PC-9 (cell line): ENCODE measurements around the gene SGCD. TPM values are rescaled to one million over a fixed set of nuclear protein-coding genes. Genes with fewer than 3 reads are reported as not detected.

Experiments used
- BruUV-seq: library from RNA; stranded (reverse); fragments of 400-500 nt; replicated peaks from 2 replicates; lab custom pipeline; 2021; lab: Mats Ljungman, UMichigan
- CTCF ChIA-PET: fragments of 300-600 bp; sonication (Branson Sonifier 250); formaldehyde crosslinking; loops from one replicate; lab custom pipeline; 2022; ENCODE audit warnings: antibody characterized with exemption; lab: Charles Lee
- POLR2A ChIA-PET: fragments of 300-600 bp; sonication (Branson Sonifier 250); formaldehyde crosslinking; loops from one replicate; lab custom pipeline; 2022; ENCODE audit warnings: antibody characterized with exemption; ENCODE audit not compliant: unreplicated experiment; lab: Charles Lee
- DNase-seq, 2 experiments: peaks; one replicate each; pipeline versions ENCODE4 v3.0.0 to v3.0.0-alpha.2; 2015 to 2022; ENCODE audit warnings: mixed read lengths in 1 of 2
- H2AFZ ChIP-seq: fragments of 200-600 bp; sonication (generic); 2 replicates; pipeline ENCODE4 v1.8.1; 2017; ENCODE audit warnings: antibody characterized with exemption
- H3F3A ChIP-seq: fragments of 200-600 bp; sonication (generic); 2 replicates; pipeline ENCODE4 v1.8.1; 2017; ENCODE audit warnings: antibody characterized with exemption, mild to moderate bottlenecking, low read depth; ENCODE audit not compliant: insufficient read depth
- H3K27ac ChIP-seq: fragments of 200-600 bp; sonication (generic); 2 replicates; pipeline ENCODE4 v1.6.1; 2016; ENCODE audit warnings: mixed run types
- H3K27me3 ChIP-seq: fragments of 200-600 bp; sonication (generic); 2 replicates; pipeline ENCODE4 v1.6.1; 2016; ENCODE audit warnings: low read depth, mixed run types; ENCODE audit not compliant: insufficient read depth
- H3K36me3 ChIP-seq: fragments of 200-600 bp; sonication (generic); 2 replicates; pipeline ENCODE4 v1.6.1; 2016; ENCODE audit warnings: low read depth, mixed run types
- H3K4me1 ChIP-seq: fragments of 200-600 bp; sonication (generic); replicated peaks from 2 replicates; pipeline ENCODE4 v1.6.1; 2016; ENCODE audit warnings: mixed run types; ENCODE audit not compliant: insufficient read depth
- H3K4me2 ChIP-seq: fragments of 200-600 bp; sonication (generic); 2 replicates; pipeline ENCODE4 v1.6.1; 2017; ENCODE audit warnings: mixed run types
- H3K4me3 ChIP-seq: fragments of 200-600 bp; sonication (generic); 2 replicates; pipeline ENCODE4 v1.6.1; 2016; ENCODE audit warnings: mixed run types
- H3K79me2 ChIP-seq: fragments of 200-600 bp; sonication (generic); 2 replicates; pipeline ENCODE4 v1.6.1; 2017; ENCODE audit warnings: low read depth, mixed run types
- H3K9me2 ChIP-seq: fragments of 200-600 bp; sonication (generic); 2 replicates; pipeline ENCODE4 v1.8.1; 2017; ENCODE audit warnings: mild to moderate bottlenecking; ENCODE audit not compliant: insufficient read depth
- H3K9me3 ChIP-seq: fragments of 200-600 bp; sonication (generic); 2 replicates; pipeline ENCODE4 v1.8.1; 2016; ENCODE audit warnings: low read depth; ENCODE audit not compliant: insufficient read depth
- H4K20me1 ChIP-seq: fragments of 200-600 bp; sonication (generic); 2 replicates; pipeline ENCODE4 v1.8.1; 2017; ENCODE audit not compliant: insufficient read depth
- EZH2 ChIP-seq: fragments of 200-600 bp; sonication (generic); IDR thresholded peaks from 2 replicates; pipeline ENCODE4 v1.8.0; 2017; ENCODE audit warnings: antibody characterized with exemption, low read depth
- intact Hi-C: fragments of 100-400 bp; cut with micrococcal nuclease; formaldehyde crosslinking; loops from one replicate; pipeline ENCODE4 v1.10.0; 2022; ENCODE audit not compliant: unreplicated experiment
- total RNA-seq: library from RNA; stranded (reverse); gene quantifications from 2 replicates; pipeline ENCODE4 v1.2.3, GENCODE V29; 2021
- TF ChIP-seq, protein P1 (sequence below): fragments of 200-600 bp; sonication (generic); conservative IDR thresholded peaks from 2 replicates; pipeline ENCODE4 v1.6.1; 2017; ENCODE audit warnings: mixed run types, antibody characterized with exemption, mild to moderate bottlenecking, moderate library complexity

The SGCD gene
- total RNA-seq, 1 experiment from 2014 or later, result not detected

DNA sequence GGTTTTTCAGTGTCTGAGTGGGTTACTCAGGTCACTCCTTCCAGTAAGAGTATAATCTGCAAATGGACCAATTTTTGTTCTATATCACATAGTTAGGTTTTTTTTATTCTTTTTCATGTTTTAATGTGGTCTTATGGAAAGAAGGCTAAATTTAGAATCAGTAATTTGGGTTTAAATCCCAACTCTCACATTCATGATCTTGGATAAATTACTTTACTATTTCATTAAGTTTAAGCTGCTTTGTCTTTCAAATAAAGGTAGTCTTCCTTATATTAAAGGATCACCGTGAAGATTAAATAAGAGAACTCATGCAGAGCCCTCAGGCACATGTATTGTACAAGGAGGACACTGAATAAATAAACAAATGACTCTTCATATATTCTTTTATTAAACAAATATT is 234.7 kb downstream of the SGCD start:
- TF ChIP-seq, protein P1, sequence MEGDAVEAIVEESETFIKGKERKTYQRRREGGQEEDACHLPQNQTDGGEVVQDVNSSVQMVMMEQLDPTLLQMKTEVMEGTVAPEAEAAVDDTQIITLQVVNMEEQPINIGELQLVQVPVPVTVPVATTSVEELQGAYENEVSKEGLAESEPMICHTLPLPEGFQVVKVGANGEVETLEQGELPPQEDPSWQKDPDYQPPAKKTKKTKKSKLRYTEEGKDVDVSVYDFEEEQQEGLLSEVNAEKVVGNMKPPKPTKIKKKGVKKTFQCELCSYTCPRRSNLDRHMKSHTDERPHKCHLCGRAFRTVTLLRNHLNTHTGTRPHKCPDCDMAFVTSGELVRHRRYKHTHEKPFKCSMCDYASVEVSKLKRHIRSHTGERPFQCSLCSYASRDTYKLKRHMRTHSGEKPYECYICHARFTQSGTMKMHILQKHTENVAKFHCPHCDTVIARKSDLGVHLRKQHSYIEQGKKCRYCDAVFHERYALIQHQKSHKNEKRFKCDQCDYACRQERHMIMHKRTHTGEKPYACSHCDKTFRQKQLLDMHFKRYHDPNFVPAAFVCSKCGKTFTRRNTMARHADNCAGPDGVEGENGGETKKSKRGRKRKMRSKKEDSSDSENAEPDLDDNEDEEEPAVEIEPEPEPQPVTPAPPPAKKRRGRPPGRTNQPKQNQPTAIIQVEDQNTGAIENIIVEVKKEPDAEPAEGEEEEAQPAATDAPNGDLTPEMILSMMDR, result no peak
- TF ChIP-seq EZH2, result no peak
- no peaks in the 10 kb centered on the region for H3K4me1 ChIP-seq
- no peaks in the 10 kb centered on the region for H3F3A ChIP-seq
- no peaks in the 10 kb centered on the region for H3K9me3 ChIP-seq
- H3K27me3 ChIP-seq, result no peaks in the 10 kb centered on the region
- no peak overlapping the region for H2AFZ ChIP-seq
- no peak overlapping the region for H3K4me3 ChIP-seq
- CTCF ChIA-PET, result no interaction called here
- H3K79me2 ChIP-seq, result no peaks in the 10 kb centered on the region
- no peaks in the 10 kb centered on the region for H3K36me3 ChIP-seq
- POLR2A ChIA-PET, result no interaction called here
- H3K4me2 ChIP-seq, result no peak overlapping the region
- H3K27ac ChIP-seq, result no peak overlapping the region
- intact Hi-C loops, result no loop called here
- DNase-seq, result no peak
- no peaks in the 10 kb centered on the region for H3K9me2 ChIP-seq
- H4K20me1 ChIP-seq, result no peaks in the 10 kb centered on the region
- no TSS peak for BruUV-seq

- H4K20me1 ChIP-seq, result no peaks in the 10 kb centered on the region
- no peaks in the 10 kb centered on the region for H3K4me1 ChIP-seq
- DNase-seq, result no peak
- no peaks in the 10 kb centered on the region for H3K79me2 ChIP-seq
- no peak overlapping the region for H3K27ac ChIP-seq
- H3K27me3 ChIP-seq, result no peaks in the 10 kb centered on the region
- H3K9me3 ChIP-seq, result no peaks in the 10 kb centered on the region
- BruUV-seq, result no TSS peak
- H2AFZ ChIP-seq, result no peak overlapping the region
- H3F3A ChIP-seq, result no peaks in the 10 kb centered on the region
- no peak overlapping the region for H3K4me2 ChIP-seq
- CTCF ChIA-PET, result no interaction called here
- intact Hi-C loops, result no loop called here
- no peak for TF ChIP-seq EZH2
- TF ChIP-seq, protein P1, result no peak
- H3K9me2 ChIP-seq, result no peaks in the 10 kb centered on the region
- no peak overlapping the region for H3K4me3 ChIP-seq
- POLR2A ChIA-PET, result no interaction called here
- no peaks in the 10 kb centered on the region for H3K36me3 ChIP-seq
Observed at GRCh38 chr5:156570615-156571014, 243.7 kb downstream of the SGCD start.

DNA sequence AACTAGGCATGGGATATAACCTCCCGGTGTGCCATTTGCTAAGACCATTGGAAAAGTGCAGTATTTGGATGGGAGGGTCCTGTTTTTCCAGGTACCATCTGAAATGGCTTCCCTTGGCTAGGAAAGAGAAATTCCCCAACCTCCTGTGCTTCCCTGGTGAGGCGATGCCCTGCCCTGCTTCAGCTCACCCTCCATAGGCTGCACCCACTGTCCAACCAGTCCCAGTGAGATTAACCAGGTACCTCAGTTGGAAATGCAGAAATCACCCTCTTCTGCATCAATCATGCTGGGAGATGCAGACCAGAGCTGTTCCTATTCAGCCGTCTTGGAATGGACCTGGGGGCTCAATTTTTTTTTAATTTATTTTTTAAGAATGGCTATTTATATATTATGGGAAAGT is 254.8 kb downstream of the SGCD start:
- H3K36me3 ChIP-seq, result no peaks in the 10 kb centered on the region
- H3K27me3 ChIP-seq, result no peaks in the 10 kb centered on the region
- ChIA-PET CTCF (no interaction called here), POLR2A (no interaction called here)
- no peak overlapping the region for H3K4me2 ChIP-seq
- no peak for DNase-seq
- no TSS peak for BruUV-seq
- H3K27ac ChIP-seq, result no peak overlapping the region
- H4K20me1 ChIP-seq, result no peaks in the 10 kb centered on the region
- no peaks in the 10 kb centered on the region for H3K9me3 ChIP-seq
- no peaks in the 10 kb centered on the region for H3K79me2 ChIP-seq
- H3K9me2 ChIP-seq, result no peaks in the 10 kb centered on the region
- TF ChIP-seq, protein P1, result no peak
- no peak for TF ChIP-seq EZH2
- H3K4me1 ChIP-seq, result no peaks in the 10 kb centered on the region
- H2AFZ ChIP-seq, result no peak overlapping the region
- H3F3A ChIP-seq, result no peaks in the 10 kb centered on the region
- H3K4me3 ChIP-seq, result no peak overlapping the region
- intact Hi-C loops, result no loop called here
